Suppressor macrophage treated with lipopolysaccharide for 1 hour (primary cell): ENCODE measurements around the gene TXNDC12.
A peak's percentile ranks its signal among the peaks of the same experiment; 100 is the strongest.

Source experiments
- DNase-seq, 3 donors: peaks; one replicate each; pipeline ENCODE4 v3.0.0-alpha.2; 2020 to 2022

Gene TXNDC12

DNA sequence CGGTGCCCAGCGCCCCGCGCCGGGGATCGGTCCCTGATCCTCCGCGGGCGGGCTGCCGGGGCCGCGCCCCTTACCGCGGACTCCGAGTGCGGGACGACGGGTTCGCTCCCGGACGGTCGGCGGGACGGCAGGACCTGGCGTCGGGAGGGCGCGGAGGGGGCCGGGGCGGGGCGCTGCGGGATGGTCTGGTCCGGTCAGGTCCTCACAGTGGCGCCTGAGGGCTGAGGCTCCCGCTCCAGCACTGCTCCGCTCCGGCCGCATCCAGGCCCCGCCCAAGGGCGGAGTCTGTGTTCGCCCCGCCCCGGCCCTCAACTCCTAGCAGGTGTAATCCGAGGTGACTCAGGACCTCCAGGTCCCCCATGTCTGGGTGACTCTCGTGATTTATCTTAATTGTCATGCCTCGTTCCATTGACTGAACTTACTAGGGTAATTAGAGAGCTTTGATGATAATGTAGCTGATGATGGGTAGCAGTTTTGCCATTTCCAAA is 64.5 kb downstream of the TXNDC12 start, which contains the start of gene RAB3B:
RAB3B (minus strand) TSS at position 223 of the 488 bp plus-strand sequence. CDS start 13,583 bp downstream, outside the sequence.
- peak; percentile 34 to 66 (median 47) for DNase-seq

DNA sequence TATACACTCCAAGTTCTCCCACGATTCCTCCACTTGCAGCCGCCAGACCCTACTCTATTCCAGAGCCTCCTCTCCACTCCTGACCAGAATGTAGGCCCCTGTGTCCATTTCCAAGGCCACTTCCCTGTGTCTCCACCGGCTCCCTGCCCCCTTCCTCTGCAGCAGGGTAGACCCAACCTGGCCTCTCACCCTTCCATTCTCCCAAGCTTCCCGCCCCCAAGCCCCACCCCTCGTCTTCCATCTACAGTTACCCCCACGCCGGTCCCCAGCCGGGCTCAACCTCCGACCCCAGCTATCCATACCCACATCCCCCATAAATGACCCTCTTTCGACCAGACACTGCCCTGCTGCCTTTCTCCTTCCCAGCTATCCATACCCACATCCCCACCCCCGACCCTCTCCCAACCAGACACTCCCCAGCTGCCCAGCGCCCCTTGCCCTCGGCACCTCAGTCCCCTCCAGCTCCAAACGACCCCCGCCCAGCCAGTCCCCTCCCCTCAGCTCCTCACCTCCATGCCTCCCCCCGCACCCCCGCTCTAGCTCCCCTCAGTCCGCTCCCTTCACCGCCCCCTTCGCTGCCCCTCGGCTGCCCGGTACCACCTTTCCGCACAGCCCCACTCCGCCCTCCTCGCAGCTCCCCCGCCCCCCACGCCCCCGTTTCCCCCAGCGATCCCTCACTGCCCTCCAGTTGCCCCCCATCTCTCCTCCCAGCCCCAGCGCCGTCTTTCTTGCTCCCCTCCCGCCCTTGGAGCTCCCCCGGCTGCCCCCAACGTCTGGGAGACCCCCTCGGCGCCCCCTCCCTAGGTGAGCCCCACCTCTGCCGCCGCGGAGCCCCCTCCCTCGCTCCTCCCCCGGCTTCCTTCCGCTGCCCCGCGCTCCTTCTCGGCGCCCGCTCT is 65.2 kb downstream of the TXNDC12 start:
- DNase-seq, result no peak

DNA sequence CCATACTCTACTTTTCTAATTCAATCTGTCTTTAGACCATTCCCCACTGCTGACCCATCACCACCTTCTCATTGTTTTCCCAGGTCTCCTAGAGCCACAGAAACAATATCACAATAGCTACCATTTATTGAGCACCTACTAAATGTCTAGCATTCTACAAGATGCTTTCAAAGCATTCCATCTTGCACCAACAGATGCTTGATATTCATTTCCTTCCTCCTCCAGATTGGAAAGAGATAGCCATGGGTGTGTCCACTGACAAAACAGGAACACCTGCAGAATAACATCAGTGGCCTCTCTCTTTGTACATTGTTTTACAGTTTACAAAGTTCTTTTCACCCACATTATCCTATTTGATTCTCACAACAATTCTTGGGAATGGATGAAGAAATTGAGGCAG is 66.7 kb downstream of the TXNDC12 start:
- DNase-seq, result no peak

DNA sequence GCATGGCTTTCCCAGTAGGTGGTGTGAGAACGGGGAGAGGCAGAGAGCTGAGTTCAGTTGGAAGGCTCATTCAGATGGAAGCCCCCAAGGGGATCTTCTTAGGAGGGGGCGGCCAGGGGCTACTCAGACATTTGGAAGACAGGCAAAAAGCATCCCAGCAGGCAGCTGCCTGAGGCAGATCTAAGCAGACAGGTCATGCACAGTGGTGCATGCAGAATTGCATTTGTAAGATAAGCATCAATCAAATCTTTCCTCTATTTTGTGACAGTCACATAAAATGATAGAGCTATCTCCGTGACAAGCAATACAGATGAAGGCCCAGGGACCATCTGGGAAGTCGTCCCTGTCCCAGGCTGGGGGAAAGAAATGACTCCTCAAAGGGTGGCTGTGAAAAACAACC is 68.3 kb downstream of the TXNDC12 start:
- no peak for DNase-seq

DNA sequence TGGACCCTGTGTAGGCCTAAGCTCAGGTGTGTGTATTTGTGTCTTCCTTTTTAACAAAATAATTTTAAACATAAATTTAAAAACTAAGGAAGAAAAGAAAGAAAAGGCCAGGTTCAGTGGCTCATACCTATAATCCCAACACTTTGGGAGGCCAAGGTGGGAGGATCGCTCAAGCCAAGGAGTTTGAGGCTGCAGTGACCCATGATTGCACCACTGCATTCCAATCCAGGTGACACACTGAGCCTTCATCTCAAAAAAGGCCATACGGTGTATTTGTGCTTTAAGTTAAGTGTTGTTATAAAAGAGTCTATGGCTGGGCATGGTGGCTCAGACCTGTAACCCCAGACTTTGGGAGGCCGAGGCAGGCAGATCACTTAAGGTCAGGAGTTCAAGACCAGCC is 72.8 kb downstream of the TXNDC12 start:
- no peak for DNase-seq

DNA sequence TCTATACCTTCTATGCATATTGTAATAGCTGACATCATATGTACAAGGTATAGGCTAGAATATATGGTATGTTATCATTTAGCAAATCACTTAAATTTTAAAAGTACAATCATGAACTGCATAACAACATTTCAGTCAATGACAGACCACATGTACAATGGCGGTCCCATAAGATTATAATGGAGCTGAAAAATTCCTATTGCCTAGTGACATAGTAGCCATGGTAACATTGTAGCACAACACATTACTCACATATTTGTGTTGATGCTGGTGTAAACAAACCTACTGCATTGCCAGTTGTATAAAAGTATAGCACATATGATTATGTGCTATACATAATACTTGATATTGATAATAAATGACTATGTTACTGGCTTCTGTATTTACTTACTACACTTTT is 73.4 kb downstream of the TXNDC12 start:
- no peak for DNase-seq

DNA sequence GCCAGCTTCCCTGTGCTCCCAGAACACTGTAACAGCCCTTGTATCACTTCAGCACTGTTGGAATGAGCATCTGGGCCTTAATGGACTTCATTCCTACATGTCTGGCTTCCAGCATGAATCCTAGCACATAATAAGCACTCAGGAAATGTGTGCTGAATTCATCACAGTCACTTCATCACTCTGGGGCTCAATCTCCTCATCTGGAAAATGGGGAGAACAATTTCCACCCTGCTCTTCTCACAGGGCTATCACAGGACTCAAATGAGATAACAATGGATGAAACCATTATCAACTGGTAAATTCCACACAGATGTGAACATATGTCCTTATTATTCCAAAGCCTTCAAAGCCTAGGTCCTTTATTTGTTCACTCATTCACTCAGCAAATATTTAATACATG is 76.9 kb downstream of the TXNDC12 start:
- DNase-seq, result no peak

DNA sequence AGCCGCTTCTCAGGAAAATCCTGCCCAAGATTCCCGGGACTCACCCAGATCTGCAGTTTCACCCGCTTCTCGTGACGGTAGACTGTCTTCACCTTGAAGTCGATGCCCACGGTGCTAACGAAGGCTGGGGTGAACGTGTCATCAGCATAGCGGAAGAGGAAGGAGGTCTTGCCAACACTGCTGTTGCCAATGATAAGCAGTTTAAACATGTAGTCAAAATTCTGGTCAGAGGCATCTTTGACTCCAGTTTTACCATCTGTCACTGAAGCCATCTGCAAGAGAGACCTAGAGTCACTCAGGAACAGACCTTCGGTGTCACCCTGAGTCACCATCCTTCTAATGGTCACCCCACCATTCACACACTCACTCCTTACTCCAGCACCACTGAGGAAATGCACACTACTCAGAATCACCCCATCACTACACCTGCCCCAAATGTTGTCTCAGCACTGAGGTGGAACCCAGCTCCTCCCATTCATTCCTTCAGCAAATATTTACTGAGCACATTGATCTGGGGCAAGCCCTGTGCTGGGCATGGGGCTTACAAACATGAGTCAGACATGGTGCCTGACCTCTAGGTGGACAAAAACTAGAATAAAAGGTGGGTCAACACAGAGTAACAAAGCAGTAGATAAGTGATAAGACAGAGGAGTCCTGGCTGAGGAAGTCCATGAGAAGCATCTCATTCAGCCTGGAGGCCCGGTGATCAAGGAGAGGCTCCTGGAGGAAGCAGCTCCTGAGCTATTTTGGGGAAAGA is 78.0 kb downstream of the TXNDC12 start:
- no peak for DNase-seq

DNA sequence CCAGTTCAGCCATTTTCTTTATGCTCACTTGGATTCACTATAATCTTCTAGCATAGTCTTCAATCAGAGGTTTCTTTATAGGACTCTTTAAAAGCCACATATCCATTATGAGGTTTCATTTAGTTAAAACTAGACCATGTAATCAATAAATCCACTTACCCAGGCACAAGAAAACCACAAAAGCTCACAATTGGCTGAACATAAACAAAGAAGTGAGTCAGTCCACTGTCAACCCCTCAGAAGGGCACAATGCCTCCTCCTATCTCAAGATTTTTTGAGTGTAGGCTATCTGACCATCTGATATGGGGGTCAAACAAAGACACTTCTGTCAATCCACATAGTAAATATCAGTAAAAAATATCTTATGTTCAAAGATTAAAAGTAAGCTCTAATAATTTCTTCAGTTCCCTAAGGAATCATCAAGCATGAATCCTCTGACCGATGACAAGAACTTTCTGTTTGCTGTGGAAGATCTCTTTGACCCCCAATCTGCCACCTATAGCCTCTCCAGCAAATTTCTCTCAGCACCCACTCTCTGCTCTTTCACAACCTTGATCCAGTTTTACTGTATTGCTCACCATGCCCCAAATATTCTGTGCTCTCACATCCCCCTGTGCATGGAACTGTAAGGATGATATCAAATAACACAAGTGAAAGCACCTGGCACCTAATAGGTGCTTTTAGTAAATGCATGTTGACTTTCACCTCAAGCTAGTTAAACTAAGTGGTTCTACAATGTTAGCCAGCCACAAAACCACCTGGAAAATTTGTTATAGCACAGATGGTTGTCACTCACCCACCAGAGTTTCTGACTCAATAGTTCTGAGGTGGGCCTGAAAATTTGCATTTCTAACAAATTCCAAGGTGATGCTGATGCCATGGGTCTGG is 81.2 kb downstream of the TXNDC12 start:
- DNase-seq, result no peak
